ENCODE data around the gene SLF1.

GRCh38 chr5:94725142-94725541 is 106.7 kb downstream of the SLF1 start:
- TF ChIP-seq CTCF (IDR thresholded peaks at IDR 0.05; ENCODE audit: low read depth, low read length) (no peak), MAX (IDR thresholded peaks at IDR 0.05; ENCODE audit: low read depth, low read length) (no peak), POLR2A (IDR thresholded peaks at IDR 0.05; ENCODE audit: extremely low read depth, insufficient read length) (no peak)

All from NB4 (cell line).